Measurements from ENCODE around the gene KIF27.
"Not testable (repeated sequence)": the region's sequence is repeated elsewhere in the genome, so short reads cannot be mapped to it uniquely, and the experiment has no call there.

Gene KIF27, protein sequence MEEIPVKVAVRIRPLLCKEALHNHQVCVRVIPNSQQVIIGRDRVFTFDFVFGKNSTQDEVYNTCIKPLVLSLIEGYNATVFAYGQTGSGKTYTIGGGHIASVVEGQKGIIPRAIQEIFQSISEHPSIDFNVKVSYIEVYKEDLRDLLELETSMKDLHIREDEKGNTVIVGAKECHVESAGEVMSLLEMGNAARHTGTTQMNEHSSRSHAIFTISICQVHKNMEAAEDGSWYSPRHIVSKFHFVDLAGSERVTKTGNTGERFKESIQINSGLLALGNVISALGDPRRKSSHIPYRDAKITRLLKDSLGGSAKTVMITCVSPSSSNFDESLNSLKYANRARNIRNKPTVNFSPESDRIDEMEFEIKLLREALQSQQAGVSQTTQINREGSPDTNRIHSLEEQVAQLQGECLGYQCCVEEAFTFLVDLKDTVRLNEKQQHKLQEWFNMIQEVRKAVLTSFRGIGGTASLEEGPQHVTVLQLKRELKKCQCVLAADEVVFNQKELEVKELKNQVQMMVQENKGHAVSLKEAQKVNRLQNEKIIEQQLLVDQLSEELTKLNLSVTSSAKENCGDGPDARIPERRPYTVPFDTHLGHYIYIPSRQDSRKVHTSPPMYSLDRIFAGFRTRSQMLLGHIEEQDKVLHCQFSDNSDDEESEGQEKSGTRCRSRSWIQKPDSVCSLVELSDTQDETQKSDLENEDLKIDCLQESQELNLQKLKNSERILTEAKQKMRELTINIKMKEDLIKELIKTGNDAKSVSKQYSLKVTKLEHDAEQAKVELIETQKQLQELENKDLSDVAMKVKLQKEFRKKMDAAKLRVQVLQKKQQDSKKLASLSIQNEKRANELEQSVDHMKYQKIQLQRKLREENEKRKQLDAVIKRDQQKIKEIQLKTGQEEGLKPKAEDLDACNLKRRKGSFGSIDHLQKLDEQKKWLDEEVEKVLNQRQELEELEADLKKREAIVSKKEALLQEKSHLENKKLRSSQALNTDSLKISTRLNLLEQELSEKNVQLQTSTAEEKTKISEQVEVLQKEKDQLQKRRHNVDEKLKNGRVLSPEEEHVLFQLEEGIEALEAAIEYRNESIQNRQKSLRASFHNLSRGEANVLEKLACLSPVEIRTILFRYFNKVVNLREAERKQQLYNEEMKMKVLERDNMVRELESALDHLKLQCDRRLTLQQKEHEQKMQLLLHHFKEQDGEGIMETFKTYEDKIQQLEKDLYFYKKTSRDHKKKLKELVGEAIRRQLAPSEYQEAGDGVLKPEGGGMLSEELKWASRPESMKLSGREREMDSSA (N-terminal part only)

GRCh38 chr9:83920927-83921707 is at the start of gene KIF27:
Gene KIF27, minus strand, starts transcription at chr9:83921432. Its CDS starts 5,841 bp downstream, at chr9:83915591.
- DNase-seq (ENCODE audit: low spot score): peak; percentile 96

DNA sequence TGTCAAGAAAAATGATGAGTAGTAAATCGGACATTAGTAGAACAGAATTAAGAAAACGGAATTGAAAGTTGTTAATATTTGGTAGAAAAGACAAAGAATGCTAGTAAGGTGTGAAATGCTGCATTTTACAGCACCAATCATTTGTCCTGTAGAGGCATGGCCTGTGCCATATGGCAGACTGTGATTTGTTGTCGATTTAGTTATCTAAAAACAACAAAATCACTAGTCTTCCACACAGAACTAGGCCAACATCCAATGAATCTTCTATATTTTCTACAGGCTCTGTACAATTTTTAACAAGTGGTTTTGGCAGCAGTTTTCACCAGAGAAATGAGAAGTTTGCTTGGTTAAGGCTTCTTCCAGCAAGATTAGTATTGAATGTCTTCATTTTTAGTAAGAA is 48.4 kb upstream of the KIF27 start:
- DNase-seq (ENCODE audit: low spot score): no peak

- no peak for DNase-seq (ENCODE audit: low spot score)
Measured at GRCh38 chr9:83967073-83967472, 45.8 kb upstream of the KIF27 start.

- DNase-seq (ENCODE audit: low spot score): no peak
Measured at GRCh38 chr9:83966209-83966582, 45.0 kb upstream of the KIF27 start.

DNA sequence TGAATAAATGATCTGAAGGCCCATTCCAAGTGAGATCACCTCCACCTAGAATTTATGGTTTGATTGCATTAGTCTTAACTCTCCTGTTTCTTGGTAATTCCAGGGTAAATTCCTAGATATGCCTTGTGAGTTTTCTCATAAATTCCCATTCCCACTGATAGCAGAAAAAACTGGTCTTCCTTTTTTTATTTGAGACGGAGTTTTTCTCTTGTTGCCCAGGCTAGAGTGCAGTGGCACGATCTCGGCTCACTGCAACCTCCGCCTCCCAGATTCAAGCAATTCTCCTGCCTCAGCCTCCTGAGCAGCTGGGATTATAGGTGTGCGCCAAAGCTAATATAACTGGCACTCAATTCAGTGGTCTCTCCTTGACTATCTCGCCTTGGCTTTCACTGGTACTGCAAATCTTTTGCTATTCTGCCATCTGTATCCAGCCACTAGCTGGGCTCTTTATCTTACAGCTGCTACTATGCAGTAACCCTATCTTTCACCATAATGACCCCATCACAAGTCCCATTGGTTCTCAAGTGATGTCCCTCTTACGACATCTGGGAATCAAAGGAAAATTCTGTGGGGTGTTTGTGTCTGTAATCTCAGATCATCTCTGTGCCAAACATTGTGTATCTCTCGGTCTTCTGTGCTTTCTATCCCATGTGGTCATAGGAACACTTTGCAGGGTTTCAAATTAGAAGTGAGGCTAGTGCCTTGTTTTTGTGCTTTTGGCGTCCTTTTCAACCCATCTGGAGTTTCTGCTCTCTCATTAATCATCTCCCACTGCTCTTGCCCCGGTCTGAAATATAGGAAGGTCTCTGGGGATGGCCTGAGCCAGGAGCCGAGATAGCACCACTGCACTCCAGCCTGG is 44.3 kb upstream of the KIF27 start:
- no peak for DNase-seq (ENCODE audit: low spot score)

GRCh38 chr9:83964973-83965349 is 43.7 kb upstream of the KIF27 start:
- DNase-seq (ENCODE audit: low spot score): no peak

- no peak for DNase-seq (ENCODE audit: low spot score)
Measured at GRCh38 chr9:83962165-83962564, 40.9 kb upstream of the KIF27 start.

GRCh38 chr9:83960991-83961390 is 39.8 kb upstream of the KIF27 start:
- no peak for DNase-seq (ENCODE audit: low spot score)

GRCh38 chr9:83959061-83959460 is 37.8 kb upstream of the KIF27 start:
- DNase-seq (ENCODE audit: low spot score): no peak

DNA sequence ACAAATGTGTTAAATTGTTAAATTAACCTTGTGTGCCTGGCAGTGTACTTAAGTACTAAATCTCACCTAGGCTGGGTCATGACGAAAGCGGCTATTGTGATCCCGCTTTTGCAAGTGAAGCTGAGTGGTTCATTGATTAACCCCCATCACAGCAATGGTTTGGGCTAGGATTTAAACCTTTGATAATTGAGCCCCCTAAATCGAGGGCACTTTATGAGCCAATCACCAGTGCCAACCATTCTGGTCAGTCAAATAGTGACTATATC is 35.9 kb upstream of the KIF27 start:
- no peak for DNase-seq (ENCODE audit: low spot score)

DNA sequence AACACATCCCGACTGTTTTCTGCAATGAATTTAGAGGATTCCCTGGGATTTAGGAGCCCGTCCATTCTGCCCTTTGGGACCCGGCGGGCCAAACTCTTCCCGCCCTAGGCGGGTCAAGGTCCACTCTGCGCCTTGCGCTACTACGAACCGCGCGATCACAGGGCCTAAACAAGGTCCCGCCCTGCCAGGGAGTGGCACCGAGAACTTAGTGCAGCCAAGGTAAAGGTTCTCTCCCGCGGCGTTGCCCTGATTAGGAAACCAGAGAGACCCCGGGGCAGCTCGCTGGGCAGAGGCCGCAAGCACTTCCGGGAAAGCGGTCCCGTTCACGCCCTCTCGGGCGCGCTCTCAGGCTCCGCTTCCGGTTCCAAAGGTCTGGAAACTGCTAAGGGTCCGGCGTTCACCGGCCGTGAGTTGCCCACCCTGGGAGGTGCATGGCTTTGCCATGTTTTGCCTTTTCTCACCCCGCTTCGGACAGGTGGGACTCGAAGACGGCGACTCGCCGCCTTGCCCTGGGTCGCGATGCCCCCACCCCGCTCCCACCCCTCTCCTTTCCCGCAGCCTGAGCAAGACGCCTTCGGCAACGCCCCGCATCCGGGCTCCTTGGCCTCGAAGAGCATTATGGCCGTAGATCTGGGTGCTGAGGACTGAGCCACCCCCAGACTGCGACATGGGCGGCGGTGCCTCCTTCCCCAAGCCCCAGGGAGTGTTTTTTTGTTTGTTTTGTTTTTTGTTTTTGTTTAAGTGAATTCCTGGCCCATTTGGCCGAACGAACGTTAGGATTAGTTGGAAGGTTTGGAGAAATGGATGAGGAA is 35.4 kb upstream of the KIF27 start:
- DNase-seq (ENCODE audit: low spot score): peak; percentile 63

GRCh38 chr9:83956086-83956435 is 34.8 kb upstream of the KIF27 start:
- DNase-seq (ENCODE audit: low spot score): no peak

DNA sequence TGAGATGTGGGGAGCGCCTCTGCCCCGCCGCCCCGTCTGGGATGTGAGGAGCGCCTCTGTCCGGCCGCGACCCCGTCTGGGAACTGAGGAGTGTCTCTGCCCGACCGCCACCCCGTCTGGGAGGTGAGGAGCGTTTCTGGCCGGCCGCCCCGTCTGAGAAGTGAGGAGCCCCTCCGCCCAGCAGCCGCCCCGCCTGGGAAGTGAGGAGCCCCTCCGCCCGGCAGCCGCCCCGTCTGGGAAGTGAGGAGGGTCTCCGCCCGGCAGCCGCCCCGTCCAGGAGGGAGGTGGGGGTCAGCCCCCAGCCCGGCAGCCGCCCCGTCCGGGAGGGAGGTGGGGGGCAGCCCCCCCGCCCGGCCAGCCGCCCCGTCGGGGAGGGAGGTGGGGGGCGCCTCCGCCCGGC is 26.9 kb upstream of the KIF27 start:
- DNase-seq (ENCODE audit: low spot score): not testable (repeated sequence)

- no peak for DNase-seq (ENCODE audit: low spot score)
Measured at GRCh38 chr9:83940590-83941303, 19.5 kb upstream of the KIF27 start.

DNA sequence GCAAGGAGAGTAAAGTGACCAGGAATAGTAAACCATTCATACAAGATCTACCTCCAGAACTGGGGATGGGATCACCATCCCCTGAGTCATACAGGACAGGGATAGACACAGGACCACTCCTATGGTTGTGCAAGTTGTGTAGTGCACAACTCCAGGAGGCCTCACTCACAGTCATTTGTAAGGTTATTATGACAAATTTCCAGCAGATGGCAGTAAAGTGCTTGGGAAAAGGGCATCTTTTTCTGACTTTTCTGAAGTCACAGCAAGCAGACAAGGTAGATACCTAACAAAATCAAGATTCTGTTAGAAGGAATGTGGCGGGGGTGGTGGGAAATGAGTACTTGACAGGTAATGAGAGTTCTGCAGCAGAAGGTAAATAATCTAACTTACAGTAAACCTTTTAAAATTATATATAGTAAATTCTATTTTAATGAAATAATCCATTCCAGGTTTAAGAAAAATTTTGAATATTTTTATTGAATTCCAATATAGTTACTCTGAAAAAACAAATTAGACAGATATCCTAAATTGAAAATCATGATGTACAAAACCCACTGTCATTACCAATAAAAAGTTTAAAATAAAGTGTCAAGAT is 16.7 kb upstream of the KIF27 start:
- peak; percentile 72 for DNase-seq (ENCODE audit: low spot score)

DNA sequence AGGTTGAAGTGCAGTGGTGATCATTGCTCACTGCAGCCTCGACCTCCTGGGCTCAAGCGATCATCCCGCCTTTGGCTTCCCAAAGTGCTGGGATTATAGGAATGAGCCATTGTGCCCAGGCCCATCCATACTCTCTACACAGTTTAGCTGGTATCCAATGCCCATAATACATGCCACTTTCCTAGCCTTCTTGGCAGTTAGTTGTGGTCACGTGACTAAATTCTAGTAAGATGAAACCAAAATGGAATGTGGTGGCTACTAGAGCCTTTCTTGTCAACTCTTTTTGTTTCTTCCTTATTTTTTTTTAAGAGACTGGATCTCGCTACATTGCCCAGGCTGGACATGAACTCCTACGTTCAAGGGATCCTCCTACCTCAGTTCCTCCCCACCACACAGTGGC is 15.3 kb upstream of the KIF27 start:
- no peak for DNase-seq (ENCODE audit: low spot score)

GRCh38 chr9:83935276-83935935 is 14.2 kb upstream of the KIF27 start:
- DNase-seq (ENCODE audit: low spot score): no peak

GRCh38 chr9:83934569-83935275 is 13.5 kb upstream of the KIF27 start:
- no peak for DNase-seq (ENCODE audit: low spot score)
